T follicular helper cell (primary cell): ENCODE results near the gene MTFP1.
"Not testable (repeated sequence)": the region's sequence is repeated elsewhere in the genome, so short reads cannot be mapped to it uniquely, and the experiment has no call there.

Source experiments
- DNase-seq: peaks from one replicate; pipeline ENCODE4 v3.0.0-alpha.2; 2020; ENCODE audit warnings: low read depth

The MTFP1 gene

DNA sequence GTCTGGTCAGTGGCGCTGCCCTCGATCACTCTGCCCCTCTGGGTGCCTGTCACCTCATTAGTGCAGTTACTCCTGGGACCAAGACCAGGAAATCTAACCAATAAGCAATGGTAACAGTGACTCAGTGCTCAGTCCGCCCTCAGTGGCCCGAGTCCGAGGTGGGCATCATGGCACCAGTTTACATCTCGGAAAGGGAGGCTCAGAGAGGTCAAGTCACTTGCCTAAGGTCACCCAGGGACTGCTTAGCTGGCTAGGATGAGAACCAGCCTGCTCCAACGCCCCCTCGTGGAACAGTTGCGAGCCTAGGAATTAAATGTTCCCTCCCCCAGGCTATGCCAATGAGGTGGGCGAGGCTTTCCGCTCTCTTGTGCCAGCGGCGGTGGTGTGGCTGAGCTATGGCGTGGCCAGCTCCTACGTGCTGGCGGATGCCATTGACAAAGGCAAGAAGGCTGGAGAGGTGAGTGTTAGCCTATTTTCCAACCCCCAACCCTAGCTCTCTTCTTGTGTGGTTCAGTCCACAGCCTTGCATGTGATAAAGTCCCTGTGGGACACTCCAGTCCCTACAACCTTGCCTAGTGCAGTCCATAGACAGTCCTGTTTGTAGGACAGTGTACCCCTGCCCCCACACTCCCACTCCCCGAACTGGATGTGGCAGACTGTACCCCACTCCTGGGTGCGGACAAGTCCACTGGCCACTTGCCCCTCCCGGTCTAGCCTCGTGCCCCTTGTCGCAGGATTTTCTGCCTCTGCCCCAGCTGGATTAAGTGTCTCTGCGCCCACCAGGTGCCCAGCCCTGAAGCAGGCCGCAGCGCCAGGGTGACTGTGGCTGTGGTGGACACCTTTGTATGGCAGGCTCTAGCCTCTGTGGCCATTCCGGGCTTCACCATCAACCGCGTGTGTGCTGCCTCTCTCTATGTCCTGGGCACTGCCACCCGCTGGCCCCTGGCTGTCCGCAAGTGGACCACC is 1.1 kb downstream of the MTFP1 start:
- DNase-seq: peak; percentile 82

DNA sequence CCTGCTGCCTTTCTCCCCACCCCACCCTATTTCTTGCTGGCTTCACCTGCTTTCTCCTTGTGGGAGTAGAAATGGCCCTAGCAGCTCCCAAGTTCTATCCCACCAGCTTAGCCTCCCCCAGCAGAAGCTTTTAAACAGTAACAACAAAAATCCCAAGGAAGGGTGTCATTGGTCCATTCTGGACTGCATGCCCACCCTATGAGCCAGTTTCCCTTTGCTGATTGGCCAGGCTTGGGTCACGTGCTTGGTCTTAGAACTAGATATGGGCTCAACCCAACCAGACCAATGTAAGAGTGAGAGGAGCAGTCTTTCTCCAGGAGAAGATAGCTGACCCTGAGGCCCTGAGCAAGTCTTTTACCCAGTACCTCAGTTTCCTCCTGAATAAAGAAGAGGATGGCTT is 2.3 kb downstream of the MTFP1 start:
- DNase-seq: no peak

DNA sequence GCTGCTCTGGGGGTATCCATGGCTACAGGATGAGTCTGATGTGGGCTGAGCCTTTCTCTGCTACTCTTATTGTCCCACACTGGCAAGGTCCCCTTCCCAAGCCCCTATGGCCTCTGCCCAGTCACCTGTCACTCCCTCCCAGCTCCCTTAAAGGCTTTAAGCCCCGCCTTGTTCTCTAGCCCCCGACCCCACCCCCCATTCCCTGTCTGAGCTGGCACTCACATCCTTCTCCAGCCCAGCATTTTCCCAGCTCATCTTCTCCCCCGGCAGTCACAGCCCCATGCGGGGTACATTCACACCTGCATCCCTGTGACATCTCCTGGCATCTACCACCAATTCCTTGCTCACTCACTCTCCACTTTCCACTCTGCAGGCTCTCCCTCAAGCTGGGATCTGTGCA is 4.3 kb downstream of the MTFP1 start:
- no peak for DNase-seq

DNA sequence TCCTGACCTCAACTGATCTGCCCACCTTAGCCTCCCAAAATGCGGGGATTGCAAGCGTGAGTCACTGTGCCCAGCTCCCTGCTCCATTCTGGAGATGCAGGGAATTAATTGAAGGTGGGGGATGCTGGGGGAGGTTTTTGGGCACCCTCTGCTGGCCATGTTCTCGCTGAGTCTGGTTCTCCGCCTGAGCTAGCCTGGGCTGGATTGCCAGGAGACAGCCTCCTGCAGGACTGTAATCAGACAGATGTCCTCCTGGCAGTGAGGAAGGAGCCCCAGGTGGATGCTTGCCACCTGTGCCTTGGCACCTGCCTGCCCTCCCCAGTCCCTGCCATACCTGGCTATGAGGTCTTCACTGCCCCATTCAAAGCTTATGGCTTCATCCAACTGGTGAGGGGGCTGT is 5.4 kb downstream of the MTFP1 start:
- DNase-seq: no peak

DNA sequence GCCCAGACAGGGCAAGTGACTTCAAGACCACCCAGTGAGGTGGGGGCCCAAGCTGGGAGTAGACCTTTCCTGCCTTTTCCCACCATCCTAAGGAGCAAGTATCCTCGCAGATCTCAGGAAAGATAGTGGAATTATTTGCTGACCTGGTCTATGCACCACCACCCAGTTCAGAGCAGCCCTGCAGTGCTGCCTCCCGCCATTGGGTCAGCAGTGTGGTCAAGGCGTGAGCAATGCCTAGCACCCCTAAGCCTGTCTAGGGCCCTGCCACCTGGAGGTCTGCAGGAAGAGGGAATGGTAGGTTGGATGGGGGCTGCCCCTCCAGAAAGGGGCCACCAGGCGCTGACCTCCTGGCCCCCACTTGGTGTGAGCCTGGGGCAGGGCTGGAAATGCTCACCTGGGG is 6.5 kb downstream of the MTFP1 start:
- no peak for DNase-seq

DNA sequence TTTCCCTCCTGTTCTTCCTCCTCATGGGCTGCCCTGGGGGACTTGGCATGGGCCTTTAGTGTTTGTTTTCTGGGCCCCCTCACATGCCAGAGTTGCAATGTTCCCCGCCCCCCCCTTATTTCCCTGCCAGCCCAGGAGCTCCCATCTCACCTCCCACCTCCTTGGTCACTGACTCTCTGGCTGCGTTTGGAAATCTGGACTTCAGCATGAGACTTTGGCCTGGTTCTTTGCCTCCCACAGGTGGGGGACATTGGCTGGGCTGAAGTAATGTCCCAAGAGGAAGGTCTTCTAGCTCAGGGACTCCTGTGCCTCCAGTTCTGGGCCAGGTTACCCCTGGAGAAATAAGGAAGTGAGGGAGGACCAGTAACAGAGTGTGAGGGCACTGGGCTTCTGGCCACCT is 7.0 kb downstream of the MTFP1 start:
- DNase-seq: no peak

DNA sequence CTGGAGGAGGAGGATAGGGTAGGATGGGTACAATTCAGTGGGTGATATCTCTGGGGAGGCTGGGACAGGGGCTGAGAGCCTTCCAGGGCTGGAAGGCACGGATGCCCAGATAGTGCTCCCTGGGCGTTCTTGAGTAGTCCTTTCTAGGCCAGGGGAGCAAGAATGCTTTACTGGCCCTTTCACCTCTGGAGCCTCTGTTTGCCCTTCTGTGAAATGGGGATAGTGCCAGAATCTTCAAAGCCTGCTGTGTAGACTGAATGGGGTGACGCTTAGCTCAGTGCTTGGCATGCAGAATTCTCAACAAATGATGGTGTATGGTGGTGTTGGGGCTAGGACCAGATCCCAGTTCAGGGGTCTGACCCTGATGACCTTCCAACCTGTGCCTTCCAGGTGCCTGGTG is 7.7 kb downstream of the MTFP1 start:
- no peak for DNase-seq

DNA sequence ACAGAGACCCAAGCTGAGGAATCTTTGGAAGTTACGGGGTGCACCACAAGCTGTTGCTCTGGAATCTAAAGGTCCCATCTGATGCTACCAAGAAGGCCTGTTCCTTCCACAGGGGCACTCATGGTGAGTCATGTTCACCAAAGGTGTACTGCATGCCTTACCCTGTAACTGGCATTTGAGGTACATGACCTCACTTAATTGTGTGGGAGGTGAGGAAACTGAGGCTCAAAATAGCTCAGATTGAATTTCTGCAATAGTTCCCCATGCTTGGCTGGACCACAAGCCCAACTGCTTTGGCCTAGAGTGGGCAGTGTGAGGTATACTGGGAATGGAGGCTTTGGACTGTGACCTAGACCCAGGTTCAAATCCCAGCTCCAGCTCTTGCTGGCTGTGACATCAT is 8.2 kb downstream of the MTFP1 start:
- DNase-seq: no peak

DNA sequence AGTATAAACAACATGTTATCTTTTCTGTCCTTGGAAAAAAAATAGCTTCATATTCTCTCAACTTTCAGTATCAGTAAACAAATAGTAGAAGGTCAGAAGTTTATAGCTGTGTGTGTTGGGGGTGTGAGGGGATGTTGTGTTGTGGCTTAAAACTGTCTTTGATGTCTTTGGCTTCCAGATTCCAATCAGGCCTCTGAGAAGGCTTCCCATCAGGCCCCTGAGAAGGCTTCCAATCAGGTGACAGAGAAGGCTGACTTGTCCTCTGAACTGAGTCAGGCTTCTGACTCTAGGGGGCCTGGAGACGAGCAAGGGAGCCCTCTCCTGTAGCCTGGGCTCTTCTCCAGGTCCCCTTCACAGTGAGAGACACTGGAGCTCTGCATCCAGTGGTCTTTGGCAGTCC is 9.3 kb downstream of the MTFP1 start:
- DNase-seq: no peak

DNA sequence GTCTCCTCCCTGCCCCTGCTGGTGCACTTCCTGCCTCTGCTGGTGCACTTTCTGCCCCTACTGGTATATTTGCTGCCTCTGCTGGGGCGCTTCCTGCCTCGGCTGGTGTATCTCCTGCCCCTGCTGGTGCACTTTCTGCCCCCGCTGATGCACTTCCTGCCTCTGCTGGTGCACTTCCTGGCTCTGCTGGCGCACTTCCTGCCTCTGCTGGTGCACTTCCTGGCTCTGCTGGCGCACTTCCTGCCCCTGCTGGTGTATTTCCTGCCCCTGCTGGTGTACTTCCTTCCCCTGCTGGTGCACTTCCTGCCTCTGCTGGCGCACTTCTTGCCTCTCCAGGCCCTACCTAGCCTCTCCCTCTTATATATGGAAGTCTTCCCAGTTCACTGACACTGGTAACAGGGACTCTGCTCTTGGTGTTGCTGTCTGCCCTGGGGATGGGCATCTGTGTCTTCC is 10.1 kb downstream of the MTFP1 start:
- DNase-seq: peak; percentile 85

DNA sequence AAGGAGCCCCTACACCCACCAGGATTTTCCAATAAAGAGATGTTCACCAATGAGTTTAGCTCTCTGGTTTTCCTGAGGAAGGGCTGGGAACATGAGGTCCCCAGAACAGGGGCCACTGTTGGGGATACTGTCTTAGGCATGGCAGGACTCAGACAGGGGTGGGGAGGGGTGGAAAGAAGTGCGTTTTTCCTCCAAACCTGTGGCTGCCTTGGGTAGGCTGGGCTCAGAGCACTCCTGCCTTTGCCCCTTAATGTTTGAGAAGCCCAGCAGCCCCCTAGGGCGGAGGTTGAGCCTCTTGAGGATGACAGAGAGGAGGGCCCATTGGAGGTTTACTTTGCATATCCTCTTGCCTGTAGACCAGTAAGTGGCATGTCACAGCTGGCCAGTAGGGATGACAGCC is 10.6 kb downstream of the MTFP1 start:
- no peak for DNase-seq

DNA sequence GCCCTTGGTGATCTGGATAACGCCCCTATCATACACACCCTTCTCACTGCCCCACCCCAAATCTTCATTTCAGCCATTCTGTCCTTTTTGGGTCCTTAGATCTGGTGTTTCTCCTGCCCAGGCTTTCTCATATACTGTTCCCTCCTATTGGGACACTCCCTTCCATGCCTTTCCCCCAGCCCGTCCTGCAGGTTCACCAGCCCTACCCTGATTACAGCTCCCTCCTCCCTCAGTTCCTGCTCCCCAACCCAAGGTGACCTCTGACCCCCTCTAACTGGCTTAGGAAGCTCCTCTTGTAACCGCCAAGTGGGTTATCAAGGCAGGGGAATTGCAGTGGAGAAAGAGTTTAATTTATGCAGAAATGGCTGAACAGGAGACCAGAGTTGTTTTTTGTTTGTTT is 13.0 kb downstream of the MTFP1 start:
- no peak for DNase-seq

DNA sequence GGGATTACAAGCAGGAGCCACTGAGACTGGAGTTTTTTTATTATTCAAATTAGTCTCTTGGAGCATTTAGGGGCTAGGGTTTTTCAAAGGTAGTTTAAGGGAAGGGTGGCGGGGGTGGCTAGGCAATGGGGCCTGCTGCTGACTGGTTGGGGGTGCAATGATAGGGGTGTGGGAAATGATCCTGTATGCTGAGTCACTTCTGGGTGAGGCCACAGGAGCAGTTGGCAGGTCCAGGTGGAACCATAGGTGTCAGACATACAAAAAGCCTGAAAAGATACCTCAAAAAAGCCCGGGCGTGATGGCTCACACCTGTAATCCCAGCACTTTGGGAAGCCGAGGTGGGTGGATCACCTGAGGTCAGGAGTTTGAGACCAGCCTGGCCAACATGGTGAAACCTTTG is 13.7 kb downstream of the MTFP1 start:
- DNase-seq: no peak

DNA sequence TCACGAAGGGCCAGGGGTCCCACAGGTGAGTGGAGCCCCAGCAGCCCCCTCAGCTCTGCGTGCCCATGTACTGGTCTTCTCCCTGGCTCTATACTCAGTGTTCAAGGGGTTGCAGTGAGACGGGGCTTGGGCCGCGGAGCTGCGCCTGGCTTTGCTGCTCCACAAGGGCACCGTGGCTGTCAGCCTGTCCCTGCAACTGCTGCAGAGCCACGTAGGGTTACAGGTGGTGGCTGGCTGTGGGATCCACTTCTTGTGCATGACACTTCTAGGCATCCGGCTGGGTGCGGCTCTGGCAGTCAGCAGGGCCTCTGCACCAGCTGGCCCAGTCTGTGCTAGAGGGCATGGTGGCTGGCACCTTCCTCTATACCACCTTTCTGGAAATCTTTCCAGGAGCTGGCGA is 14.3 kb downstream of the MTFP1 start:
- no peak for DNase-seq

DNA sequence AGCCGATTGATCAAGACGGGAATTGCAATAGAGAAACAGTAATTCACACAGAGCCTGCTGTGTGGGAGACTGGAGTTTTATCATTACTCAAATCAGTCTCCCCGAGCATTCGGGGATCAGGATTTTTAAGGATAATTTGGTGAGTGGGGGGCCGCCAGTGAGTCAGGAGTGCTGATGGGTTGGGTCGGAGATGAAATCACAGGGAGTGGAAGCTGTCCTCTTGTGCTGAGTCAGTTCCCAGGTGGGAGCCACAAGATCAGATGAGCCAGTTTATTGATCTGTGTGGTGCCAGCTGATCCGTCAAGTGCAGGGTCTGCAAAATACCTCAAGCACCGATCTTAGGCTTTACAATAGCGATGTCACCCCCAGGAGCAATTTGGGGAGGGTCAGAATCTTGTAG is 15.5 kb downstream of the MTFP1 start:
- no peak for DNase-seq

DNA sequence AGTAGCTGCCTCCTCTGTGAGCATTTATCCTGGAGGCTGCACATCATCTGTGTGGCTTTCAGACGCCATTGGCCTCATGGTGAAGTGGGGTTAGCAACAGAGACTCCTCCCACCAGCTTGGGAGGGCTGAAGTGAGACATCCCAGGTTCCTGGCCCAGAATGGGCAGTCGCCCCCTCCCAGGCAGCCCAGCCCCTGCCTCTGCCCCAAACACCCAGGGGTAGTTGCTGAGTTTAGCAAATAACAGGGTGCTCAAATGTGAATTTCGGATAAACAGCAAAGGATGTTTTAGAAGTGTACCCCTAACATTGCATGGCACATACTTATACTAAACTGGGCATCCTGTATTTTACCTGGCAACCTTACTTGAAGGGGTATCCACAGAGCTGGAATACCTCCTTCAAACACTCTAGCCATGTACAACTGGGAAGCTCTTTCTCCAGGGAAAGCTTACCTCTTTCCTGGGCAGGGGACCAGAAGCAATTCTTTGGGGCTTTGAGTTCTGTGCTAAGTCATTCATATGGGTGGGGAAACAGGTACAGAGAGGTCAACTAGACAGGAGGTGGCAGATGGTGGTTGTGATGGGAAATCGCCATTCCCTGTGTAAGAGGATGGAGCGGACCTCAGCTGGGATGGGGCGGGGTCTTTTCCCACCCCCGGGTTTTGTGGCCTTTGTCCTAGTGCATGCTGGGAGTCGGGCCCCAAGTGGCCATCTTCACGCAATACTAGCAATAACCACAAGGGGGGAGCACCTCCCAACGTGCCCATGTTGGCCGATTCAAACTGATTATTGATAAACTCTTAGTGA is 19.3 kb downstream of the MTFP1 start:
- peak; percentile 29 for DNase-seq

DNA sequence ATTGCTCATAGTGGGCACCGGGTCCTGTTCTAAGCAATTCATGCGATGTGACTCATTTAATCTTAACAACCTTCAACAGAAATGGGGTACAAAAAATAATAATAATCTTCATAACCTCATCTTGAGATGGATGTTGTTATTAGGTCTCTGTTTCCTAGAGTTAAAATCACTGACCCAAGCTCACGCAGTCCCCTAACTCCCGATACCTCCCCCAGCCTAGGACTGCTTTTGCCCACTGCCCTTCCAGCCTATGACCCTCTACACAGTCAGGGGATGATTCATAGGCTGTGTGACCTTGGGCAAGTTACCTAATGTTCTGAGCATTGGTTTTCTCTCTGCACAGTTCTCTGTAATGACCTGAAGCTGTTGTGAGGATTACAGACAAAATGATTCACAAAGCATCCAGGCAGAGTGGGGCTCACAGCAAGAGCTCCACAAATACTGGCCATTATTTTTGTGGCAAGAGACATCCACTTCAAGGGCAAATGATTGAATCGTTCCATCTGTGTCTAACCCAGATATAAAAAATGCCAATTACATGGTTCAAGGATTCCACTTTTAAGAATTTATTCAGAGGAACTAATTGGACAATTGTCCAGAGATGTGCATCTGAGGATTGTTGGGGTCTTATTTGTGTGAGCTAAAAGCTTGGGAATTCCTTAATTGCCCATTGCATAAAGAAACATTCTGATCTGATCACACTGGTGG is 20.0 kb downstream of the MTFP1 start:
- DNase-seq: no peak

DNA sequence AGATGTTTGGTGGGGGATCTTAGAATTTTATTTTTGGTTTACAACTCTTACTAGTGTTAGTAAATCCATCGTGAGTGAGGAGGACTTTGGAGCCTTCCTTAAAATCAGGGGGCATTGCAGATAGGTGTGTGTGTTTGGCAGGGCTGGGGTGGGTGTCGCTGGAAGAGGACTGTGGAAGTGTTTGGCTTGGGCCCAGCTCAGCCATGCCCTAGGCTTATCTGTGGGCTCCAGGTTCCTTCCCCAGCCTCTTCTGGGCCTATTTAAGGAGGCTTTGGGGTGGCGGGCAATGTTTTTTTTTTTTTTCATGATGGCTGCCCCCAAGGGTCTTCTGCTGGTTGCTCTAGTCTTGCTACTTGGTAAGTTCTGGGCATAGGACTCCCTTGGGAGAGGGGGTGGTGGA is 22.1 kb downstream of the MTFP1 start:
- DNase-seq: no peak

DNA sequence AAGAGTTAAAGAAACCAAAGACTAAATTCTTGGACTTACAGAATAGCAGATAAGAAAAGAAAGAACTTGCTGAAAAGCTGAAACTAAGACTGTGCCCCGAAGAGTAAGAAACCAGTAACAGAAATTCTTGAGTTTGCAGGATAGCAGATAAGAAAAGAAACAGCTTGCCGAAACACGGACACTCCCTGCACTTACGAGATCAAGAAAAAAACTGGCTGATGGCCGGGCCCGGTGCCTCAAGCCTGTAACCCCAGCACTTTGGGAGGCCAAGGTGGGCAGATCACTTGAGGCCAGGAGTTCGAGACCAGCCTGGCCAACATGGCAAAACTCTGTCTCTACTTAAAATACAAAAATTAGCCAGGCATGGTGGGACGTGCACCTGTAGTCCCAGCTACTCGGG is 25.9 kb downstream of the MTFP1 start:
- not testable (repeated sequence) for DNase-seq

DNA sequence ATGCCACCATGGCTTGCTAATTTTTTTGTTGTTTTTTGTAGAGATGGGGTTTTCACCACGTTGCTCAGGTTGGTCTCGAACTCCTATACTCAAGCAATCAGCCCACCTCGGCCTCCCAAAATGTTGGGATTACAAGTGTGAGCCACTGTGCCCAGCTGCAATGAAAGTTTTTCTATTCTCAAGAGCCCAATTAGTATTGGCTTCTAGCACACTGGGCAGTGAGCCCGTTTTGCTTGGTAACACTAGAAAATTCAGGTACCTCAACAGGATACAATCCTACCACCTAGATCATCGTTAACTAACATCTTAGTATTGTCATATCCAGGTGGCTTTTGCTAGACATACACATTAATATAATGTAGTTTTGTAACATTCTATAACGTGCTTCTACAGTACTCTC is 27.3 kb downstream of the MTFP1 start:
- no peak for DNase-seq

DNA sequence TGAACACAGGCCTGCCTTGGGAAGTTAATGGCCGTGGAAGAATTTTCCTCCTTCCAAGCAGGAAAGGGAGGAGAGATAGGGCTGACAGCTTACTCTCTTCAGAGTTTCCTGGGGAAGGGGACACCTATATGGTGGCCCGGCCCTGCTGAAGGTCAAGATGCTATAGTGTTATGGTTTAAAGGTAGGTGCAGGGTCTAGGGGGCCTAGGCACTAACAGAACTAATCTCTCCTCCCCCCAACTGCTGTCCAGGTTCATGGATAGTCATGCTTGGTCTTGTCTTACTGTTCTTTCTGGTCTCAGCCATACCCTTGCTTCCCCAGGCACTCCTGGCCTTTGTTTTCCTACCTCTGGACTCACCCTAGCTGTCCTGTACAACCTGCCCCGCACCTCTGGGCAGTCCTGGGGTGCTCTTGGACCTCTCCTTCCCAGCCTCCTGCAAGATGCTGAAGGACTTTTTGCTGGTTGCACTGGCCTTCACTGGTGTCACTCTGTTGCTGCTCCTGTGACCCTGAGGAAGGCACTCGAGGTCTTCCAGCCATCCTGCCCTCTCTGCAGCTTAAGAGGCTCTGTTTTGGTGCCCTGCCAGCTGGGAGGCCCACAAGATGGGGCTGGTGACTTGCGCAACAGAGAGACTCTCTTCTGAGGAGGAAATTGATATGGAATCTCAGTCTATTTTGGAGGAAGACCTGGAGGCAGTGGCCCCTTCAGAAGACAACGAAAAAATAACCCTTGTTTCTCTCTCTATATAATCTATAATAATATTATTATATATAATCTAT is 28.4 kb downstream of the MTFP1 start:
- no peak for DNase-seq
